ENCODE results near the gene ART5. TPM values are rescaled to one million over a fixed set of nuclear protein-coding genes. Genes with fewer than 3 reads are reported as not detected.
"Not testable (repeated sequence)": the region's sequence is repeated elsewhere in the genome, so short reads cannot be mapped to it uniquely, and the experiment has no call there.

The ART5 gene
- total RNA-seq, 1 donor from 2014 or later = 3.2 TPM

- Histone ChIP-seq H3K36me3 (no peaks in the 10 kb centered on the region), H3K27ac (no peak overlapping the region), H3K4me1 (no peaks in the 10 kb centered on the region), H3K4me3 (no peak overlapping the region), H3K27me3 (no peaks in the 10 kb centered on the region), H3K9me3 (no peaks in the 10 kb centered on the region)
- DNase-seq (ENCODE audit: extremely low spot score in 2 of 2) = no peak
- TF ChIP-seq CTCF (IDR thresholded peaks at IDR 0.05) (no peak), POLR2AphosphoS5 (IDR thresholded peaks at IDR 0.05; ENCODE audit: insufficient read depth in 1 of 2, low read depth in 1 of 2) (no peak), POLR2A (IDR thresholded peaks at IDR 0.05) (no peak)
- intact Hi-C loops (cut with DNase I) = no loop called here
These were observed 36.0 kb downstream of the ART5 start for GRCh38 chr11:3605771-3606203.

GRCh38 chr11:3605283-3605662, 36.5 kb downstream of the ART5 start:
- no peak for TF ChIP-seq POLR2AphosphoS5 (IDR thresholded peaks at IDR 0.05; ENCODE audit: insufficient read depth in 1 of 2, low read depth in 1 of 2)
- TF ChIP-seq CTCF (IDR thresholded peaks at IDR 0.05) = no peak
- TF ChIP-seq POLR2A (IDR thresholded peaks at IDR 0.05) = no peak
- no peaks in the 10 kb centered on the region for H3K27me3 ChIP-seq
- no peak overlapping the region for H3K4me3 ChIP-seq
- no peak overlapping the region for H3K27ac ChIP-seq
- no peaks in the 10 kb centered on the region for H3K9me3 ChIP-seq
- no peaks in the 10 kb centered on the region for H3K36me3 ChIP-seq
- DNase-seq (ENCODE audit: extremely low spot score in 2 of 2) = no peak
- intact Hi-C loops (cut with DNase I) = no loop called here
- no peaks in the 10 kb centered on the region for H3K4me1 ChIP-seq

GRCh38 chr11:3604167-3604566, 37.6 kb downstream of the ART5 start:
- no peaks in the 10 kb centered on the region for H3K36me3 ChIP-seq
- no peak overlapping the region for H3K27ac ChIP-seq
- TF ChIP-seq CTCF (IDR thresholded peaks at IDR 0.05) = no peak
- no peak for TF ChIP-seq POLR2AphosphoS5 (IDR thresholded peaks at IDR 0.05; ENCODE audit: insufficient read depth in 1 of 2, low read depth in 1 of 2)
- no peak for TF ChIP-seq POLR2A (IDR thresholded peaks at IDR 0.05)
- H3K27me3 ChIP-seq = no peaks in the 10 kb centered on the region
- intact Hi-C loops (cut with DNase I) = no loop called here
- DNase-seq (ENCODE audit: extremely low spot score in 2 of 2) = no peak
- no peak overlapping the region for H3K4me3 ChIP-seq
- H3K4me1 ChIP-seq = no peaks in the 10 kb centered on the region
- no peaks in the 10 kb centered on the region for H3K9me3 ChIP-seq

- H3K36me3 ChIP-seq; DNase-seq (ENCODE audit: extremely low spot score in 2 of 2); H3K9me3 ChIP-seq; intact Hi-C loops (cut with DNase I); H3K4me1 ChIP-seq; H3K27ac ChIP-seq; H3K4me3 ChIP-seq; H3K27me3 ChIP-seq: not testable (repeated sequence)
These were observed 41.6 kb downstream of the ART5 start for GRCh38 chr11:3600201-3600600.

GRCh38 chr11:3597743-3598142, 44.0 kb downstream of the ART5 start:
- H3K36me3 ChIP-seq; intact Hi-C loops (cut with DNase I); H3K9me3 ChIP-seq; H3K4me1 ChIP-seq; H3K27ac ChIP-seq; H3K27me3 ChIP-seq; H3K4me3 ChIP-seq; DNase-seq (ENCODE audit: extremely low spot score in 2 of 2): not testable (repeated sequence)

- H3K36me3 ChIP-seq; intact Hi-C loops (cut with DNase I); DNase-seq (ENCODE audit: extremely low spot score in 2 of 2); H3K4me3 ChIP-seq; H3K4me1 ChIP-seq; H3K27me3 ChIP-seq; H3K27ac ChIP-seq; H3K9me3 ChIP-seq: not testable (repeated sequence)
These were observed 50.5 kb downstream of the ART5 start for GRCh38 chr11:3591326-3591725.

GRCh38 chr11:3590193-3590592, 51.6 kb downstream of the ART5 start:
- H3K4me3 ChIP-seq; H3K27ac ChIP-seq; H3K36me3 ChIP-seq; DNase-seq (ENCODE audit: extremely low spot score in 2 of 2); H3K9me3 ChIP-seq; H3K4me1 ChIP-seq; intact Hi-C loops (cut with DNase I); H3K27me3 ChIP-seq: not testable (repeated sequence)

GRCh38 chr11:3588776-3589175, 53.0 kb downstream of the ART5 start:
- H3K27me3 ChIP-seq; H3K9me3 ChIP-seq; H3K4me3 ChIP-seq; intact Hi-C loops (cut with DNase I); H3K4me1 ChIP-seq; H3K27ac ChIP-seq; H3K36me3 ChIP-seq; DNase-seq (ENCODE audit: extremely low spot score in 2 of 2): not testable (repeated sequence)

Data from vagina (tissue), 2 donors.